Stromal cell of bone marrow (primary cell): ENCODE measurements around the gene CSTPP1.
"Not testable (repeated sequence)": the region's sequence is repeated elsewhere in the genome, so short reads cannot be mapped to it uniquely, and the experiment has no call there.

Experiments used
- DNase-seq: peaks from one replicate; pipeline ENCODE4 v3.0.0-alpha.2; 2012; ENCODE audit warnings: low read depth

The CSTPP1 gene

DNA sequence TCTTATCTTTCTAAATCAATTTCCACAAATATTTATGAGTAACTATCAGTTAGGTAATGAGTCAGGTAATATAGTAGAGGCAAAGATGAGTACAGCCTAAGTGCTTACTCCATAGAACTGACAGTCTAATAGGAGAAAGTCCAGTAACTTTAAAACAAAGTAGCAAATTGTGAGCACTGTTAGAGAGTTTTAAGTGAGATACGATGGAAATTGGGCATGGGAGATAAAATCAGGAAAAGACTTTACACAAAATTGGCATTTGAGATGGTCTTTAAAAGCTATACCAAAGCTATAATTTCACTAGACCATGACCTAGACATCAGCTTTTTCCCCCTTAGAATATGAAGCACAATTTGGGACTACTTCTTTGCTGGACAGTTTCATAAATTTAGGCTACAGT lies 113.7 kb downstream of the CSTPP1 start:
- DNase-seq = no peak

- DNase-seq = peak; percentile 83
Measured at GRCh38 chr11:47051217-47051616, 114.7 kb downstream of the CSTPP1 start.

DNA sequence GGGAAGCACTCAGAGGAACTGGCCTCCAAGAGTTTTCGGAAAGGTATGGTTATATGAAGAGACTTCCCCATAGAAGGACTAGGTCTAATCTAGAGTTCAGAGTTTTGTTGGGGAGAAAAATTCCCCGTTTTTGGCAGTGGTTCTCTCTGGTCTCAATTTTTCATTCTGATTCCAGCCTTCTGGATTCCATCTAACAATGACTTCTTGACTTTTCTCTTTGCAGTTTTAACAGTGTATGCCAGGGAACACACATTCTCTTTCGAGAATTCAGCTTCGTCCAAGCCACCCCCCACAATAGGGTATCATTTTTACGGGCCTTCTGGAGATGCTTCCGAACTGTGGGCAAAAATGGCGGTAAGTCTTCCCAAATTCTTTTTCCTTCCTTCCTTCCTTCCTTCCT lies 115.6 kb downstream of the CSTPP1 start:
- no peak for DNase-seq

GRCh38 chr11:47052576-47052975 lies 116.0 kb downstream of the CSTPP1 start:
- DNase-seq = no peak

DNA sequence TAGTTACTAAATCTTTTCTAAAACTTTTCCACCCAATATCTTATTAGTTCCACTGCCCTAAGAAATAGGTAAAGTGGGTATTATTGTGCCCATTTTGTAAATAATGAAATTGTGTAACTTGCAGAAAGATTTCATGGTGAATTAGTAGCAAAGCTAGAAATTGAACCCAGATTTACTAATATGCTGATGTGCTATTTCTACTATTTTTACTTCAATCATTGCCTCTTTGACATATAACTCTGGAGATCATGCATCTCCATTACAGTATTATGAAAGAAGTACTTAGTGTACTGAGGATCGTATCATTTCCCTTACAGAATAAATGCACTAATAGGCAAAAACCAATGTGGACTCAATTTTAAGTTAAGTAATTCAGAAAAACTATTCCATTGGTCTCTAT lies 119.0 kb downstream of the CSTPP1 start:
- no peak for DNase-seq

GRCh38 chr11:47056261-47056915 lies 119.8 kb downstream of the CSTPP1 start:
- peak; percentile 20 for DNase-seq

DNA sequence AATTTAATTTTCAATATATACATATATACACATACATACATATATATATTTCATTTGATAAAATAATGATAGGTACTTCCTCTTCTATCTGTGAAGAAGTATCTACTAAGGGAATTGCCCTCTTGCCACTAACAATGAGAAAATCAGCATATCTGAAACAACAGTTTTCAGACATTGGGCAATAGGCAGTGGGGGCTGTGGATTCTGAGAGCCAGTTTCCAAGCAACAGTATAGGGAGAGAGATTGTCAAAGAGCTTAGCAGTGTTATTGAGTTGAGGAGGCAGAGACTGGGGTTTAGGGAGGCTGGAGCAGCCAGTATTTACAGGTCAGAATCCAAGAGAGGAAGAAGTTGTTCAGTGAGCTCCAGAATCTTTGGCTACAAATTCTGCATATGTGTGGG lies 120.8 kb downstream of the CSTPP1 start:
- DNase-seq = no peak

DNA sequence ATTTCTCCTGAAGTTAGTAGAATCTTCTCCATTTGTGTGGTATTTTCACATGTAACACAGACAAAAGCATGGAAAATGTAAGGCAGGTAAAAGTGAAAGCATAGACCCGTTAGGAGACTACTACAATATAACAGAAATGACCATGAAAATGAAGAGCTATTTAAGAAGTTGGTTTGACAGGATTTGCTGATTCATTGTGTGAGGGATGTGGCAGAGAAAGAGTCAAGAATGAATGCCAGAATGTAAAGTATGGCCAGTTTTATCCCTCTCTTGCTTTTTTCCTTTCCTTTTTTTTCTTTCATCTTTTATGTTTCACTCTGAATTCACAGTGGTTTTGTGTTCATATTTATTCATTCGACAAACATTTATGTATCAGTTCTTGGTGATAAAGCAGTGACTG lies 124.2 kb downstream of the CSTPP1 start:
- DNase-seq = peak; percentile 13

GRCh38 chr11:47061429-47062178 lies 125.0 kb downstream of the CSTPP1 start:
- DNase-seq = no peak

DNA sequence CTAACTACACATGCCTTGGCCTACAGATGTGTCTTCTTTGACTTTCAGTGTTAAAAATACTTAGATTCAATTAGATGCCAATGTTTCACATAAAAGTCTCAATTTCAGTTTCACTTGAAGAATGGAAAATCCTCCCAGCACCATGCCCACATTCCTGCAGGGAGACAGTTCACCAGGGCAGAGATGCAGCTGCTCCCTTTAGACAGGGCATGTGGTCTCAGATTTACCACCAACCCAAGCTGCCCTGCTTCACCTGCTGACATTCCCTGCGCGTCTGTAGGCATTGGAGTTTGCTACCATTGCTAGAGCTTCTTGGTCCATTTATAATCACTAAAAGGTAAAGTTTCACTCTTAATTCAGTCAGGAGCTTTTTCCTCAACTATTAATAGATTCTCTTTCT lies 126.2 kb downstream of the CSTPP1 start:
- DNase-seq = no peak

- DNase-seq = no peak
Measured at GRCh38 chr11:47067401-47067800, 130.8 kb downstream of the CSTPP1 start.

DNA sequence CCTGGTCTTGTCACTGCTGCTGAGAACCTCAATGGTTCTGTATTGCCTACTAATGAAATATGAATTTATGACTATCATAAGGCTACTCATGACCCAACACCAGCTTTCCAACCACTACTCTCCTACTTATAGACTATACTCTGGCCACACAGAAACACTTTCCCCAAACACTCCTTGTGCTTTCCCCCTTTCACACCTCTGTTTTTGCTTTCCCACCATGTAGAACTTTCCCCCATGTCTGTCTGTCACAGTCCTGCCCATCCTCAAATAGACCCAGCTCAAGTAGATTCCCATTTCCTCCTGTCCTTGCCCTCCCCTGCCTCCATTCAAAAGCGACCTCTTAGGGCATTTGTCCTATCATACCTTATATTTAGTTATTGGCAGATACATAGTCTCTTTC lies 134.2 kb downstream of the CSTPP1 start:
- no peak for DNase-seq

DNA sequence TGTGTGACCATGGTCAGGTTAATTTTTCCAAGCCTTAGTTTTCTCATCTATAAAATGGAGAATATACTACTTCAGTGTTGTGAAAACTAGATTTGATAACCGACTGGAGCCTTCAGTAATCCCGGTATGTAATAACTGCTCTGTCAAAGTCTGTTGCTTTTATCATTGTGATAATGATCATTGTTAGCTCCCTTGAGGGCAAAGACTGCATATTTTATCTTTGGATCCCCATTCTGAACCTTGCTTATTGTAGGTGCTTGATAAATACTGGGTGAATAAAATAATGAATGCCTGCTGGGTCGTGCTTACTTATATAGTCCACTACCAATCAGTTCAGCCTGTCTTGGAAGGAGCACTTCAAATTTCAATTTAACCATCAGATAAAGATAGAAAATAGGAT lies 134.8 kb downstream of the CSTPP1 start:
- DNase-seq = no peak

GRCh38 chr11:47071791-47072261 lies 135.3 kb downstream of the CSTPP1 start:
- DNase-seq = no peak

DNA sequence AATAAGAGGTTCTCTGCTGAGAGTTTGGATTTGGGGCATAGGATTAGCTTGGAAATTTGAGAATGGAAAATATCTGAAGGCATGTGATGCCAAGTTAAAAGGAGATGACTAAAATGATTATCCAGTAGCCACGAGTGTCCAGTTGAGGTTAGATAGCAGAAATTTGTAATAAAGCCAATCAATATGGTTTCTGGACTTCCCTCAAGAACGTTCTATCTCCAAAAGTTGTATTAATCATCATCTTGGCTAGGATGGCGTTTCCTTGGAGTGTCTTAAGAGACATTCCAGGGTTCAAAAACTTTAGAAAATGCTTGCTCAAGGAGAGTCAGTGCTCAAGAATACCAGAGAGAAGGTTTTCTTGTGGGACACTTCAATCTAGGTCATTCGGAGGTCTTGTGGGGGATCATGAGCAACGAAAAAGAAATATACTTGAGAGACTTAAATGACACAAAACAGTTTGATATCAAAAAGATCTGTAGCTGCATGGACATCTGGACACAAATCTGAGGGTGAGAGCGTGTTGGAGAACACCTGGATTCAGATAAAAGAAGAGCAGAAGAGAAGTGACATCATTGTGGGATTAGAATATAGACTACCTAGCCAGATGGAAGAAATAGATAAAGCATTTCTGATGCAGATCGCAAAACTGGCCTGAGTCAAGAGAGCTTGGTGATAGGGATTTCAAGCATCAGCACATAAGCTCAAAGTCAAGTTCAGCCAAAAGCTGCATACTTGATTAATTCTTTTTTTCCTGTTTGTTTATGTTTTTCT lies 142.4 kb downstream of the CSTPP1 start:
- peak; percentile 21 for DNase-seq

DNA sequence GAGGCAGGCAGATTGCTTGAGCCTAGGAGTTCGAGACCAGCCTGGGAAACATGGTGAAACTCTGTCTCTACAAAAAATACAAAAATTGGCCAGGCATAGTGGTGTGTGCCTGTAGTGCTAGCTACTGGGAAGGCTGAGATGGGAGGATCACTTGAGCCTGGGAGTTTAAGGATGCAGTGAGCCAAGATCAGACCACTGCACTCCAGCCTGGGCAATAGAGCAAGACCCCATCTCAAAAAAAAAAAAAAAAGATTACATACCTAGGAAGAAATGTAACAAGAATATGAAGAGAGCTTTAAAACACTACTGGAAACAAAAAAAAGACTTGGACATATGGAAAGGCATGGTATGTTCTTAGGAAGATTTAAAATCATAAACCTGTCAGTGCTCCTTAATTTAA lies 144.2 kb downstream of the CSTPP1 start:
- not testable (repeated sequence) for DNase-seq

DNA sequence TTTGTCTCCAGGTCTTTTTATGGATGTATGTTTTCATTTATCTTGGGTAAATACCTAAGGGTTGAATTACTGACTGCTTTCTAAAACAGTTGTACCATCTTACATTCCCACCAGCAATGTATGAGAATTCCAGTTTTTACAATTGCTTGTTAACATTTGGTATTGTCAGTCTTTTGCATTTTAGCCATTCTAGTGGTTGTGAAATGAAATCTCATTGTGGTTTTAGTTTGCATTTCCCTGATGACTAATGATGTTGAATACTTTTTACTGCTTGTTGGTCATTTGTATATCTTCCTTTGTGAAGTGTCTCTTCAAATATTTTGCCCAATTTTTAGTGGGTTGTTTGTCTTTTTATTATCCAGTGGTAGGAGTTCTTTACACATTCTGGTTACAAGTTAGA lies 147.4 kb downstream of the CSTPP1 start:
- peak; percentile 40 for DNase-seq

DNA sequence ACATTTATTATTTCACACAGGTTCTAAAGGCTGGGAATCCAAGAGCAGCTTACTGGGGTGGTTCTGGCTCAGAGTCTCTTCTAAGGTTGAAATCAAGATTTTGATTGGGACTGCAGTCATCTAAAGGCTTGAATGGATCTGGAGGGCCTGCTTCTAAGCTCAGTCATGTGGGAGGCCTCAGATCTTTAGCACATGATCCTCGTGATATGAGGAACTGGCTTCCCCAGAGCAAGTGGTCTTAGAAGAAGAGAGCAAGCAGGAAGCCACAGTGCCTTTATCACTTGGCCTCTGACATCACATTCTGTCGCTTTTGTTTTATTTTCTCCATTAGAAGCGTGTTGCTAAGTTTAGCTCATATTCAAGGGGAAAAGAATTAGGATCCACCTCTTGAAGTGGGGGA lies 151.2 kb downstream of the CSTPP1 start:
- no peak for DNase-seq

DNA sequence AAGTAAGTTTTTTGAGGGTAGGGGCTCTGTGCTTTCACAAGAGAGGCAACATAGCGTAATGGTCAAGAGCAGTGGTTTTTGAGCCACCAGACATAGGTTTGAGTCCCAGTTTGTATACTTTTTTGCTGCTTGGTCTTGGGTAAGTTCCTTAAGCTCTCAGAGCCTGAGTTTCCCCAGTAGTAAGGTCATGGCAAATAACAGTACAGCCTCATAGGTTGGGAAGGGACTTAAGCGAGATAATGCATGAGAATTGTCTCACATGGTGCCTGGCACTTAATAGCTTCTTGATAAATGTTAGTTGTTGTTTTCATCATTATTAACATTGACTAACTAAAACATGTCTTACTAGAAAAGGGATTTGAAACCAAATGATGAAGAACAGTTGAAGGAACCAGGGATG lies 157.0 kb downstream of the CSTPP1 start:
- DNase-seq = no peak

GRCh38 chr11:47096871-47097270 lies 160.3 kb downstream of the CSTPP1 start:
- not testable (repeated sequence) for DNase-seq

DNA sequence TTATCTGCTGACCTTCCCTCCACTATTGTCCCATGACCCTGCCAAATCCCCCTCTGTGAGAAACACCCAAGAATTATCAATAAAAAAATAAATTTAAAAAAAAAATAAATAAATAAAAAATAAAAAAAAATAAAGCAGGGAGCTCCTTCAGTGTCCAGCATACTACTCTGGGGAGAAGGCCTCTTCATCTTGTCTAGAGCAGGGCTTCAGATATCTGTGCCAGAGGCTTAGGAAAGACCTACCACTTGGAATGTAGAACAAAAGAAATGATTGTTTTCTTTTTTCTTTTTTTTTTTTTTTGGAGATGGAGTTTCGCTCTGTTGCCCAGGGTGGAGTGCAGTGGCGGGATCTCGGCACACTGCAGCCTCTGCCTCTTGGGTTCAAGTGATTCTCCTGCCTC lies 161.7 kb downstream of the CSTPP1 start:
- not testable (repeated sequence) for DNase-seq

GRCh38 chr11:47099214-47099917 lies 162.8 kb downstream of the CSTPP1 start:
- DNase-seq = peak; percentile 17
